Amniotic stem cell (primary cell): ENCODE results near the gene HOXA3.

Experiments used
- DNase-seq: peaks from one replicate; lab custom pipeline; 2025; lab: John Stamatoyannopoulos, UW

The HOXA3 gene

GRCh38 chr7:27189295-27189996 is 37.1 kb upstream of the HOXA3 start:
- no peak for DNase-seq

- DNase-seq: no peak
These were observed 36.3 kb upstream of the HOXA3 start for GRCh38 chr7:27188386-27189294.

- DNase-seq: no peak
These were observed 35.3 kb upstream of the HOXA3 start for GRCh38 chr7:27187475-27188385.

- no peak for DNase-seq
These were observed 34.5 kb upstream of the HOXA3 start for GRCh38 chr7:27186668-27187474.

GRCh38 chr7:27185854-27186667 is 33.7 kb upstream of the HOXA3 start:
- DNase-seq: no peak

GRCh38 chr7:27185013-27185853 is 32.9 kb upstream of the HOXA3 start, which contains the start of gene HOXA11:
TSS of gene HOXA11 (minus strand) at chr7:27185232. CDS start at chr7:27185144, 88 bp downstream.
- no peak for DNase-seq

- no peak for DNase-seq
These were observed 32.1 kb upstream of the HOXA3 start for GRCh38 chr7:27184337-27185012.

- DNase-seq: no peak
These were observed 31.4 kb upstream of the HOXA3 start for GRCh38 chr7:27183682-27184336.

GRCh38 chr7:27182861-27183681 is 30.7 kb upstream of the HOXA3 start:
- DNase-seq: no peak

GRCh38 chr7:27182285-27182841 is 30.0 kb upstream of the HOXA3 start:
- DNase-seq: no peak

GRCh38 chr7:27181795-27182275 is 29.5 kb upstream of the HOXA3 start:
- no peak for DNase-seq

GRCh38 chr7:27180431-27181420 is 28.3 kb upstream of the HOXA3 start:
- DNase-seq: no peak

- DNase-seq: no peak
These were observed 27.4 kb upstream of the HOXA3 start for GRCh38 chr7:27179503-27180430.

- no peak for DNase-seq
These were observed 26.6 kb upstream of the HOXA3 start for GRCh38 chr7:27179030-27179429.

- DNase-seq: no peak
These were observed 26.0 kb upstream of the HOXA3 start for GRCh38 chr7:27178366-27178765.
